Endothelial cell of umbilical vein (primary cell): ENCODE data around the gene SREBF1. TPM values are rescaled to one million over a fixed set of nuclear protein-coding genes. Genes with fewer than 3 reads are reported as not detected.

Experiments
- BruUV-seq: library from RNA; stranded (reverse); fragments of 400-500 nt; replicated peaks from 2 replicates; lab custom pipeline; 2021; lab: Mats Ljungman, UMichigan
- CTCF ChIA-PET: fragments of 300-600, 350-600 bp; sonication (Branson Sonifier 250); formaldehyde crosslinking; loops from one replicate; lab custom pipeline; 2021; ENCODE audit warnings: antibody characterized with exemption, inconsistent platforms; lab: Charles Lee
- POLR2A ChIA-PET: fragments of 300-600, 350-600 bp; sonication (Branson Sonifier 250); formaldehyde crosslinking; loops from one replicate; lab custom pipeline; 2021; ENCODE audit warnings: antibody characterized with exemption, inconsistent platforms; lab: Charles Lee
- DNase-seq: peaks from one replicate; pipeline ENCODE4 v3.0.0-alpha.2; 2011; ENCODE audit warnings: low read depth, low spot score
- FAIRE-seq: peaks from 2 replicates; lab custom pipeline; 2011; peaks lifted over from hg19 to GRCh38; lab: Jason Lieb, UNC
- H2AFZ ChIP-seq: 2 replicates; pipeline ENCODE4 v1.6.0; 2012; ENCODE audit warnings: low read depth, low read length, control low read depth, inconsistent platforms
- H3K27ac ChIP-seq: 2 replicates; pipeline ENCODE4 v1.5.1; 2011; ENCODE audit warnings: low read depth, mild to moderate bottlenecking, control low read depth, low read length, moderate library complexity; ENCODE audit not compliant: insufficient read depth
- H3K27me3 ChIP-seq, 2 experiments: 2 replicates each; pipeline versions ENCODE4 v1.6.0 to v1.6.1; 2011; ENCODE audit warnings: low read length in 2 of 2, mixed read lengths in 1 of 2; ENCODE audit not compliant: control insufficient read depth in 2 of 2, insufficient read depth in 2 of 2
- H3K36me3 ChIP-seq, 2 experiments: 2 replicates in 1 of 2; 3 replicates in 1 of 2; pipeline ENCODE4 v1.5.1; 2011; ENCODE audit warnings: low read length in 2 of 2, mild to moderate bottlenecking in 1 of 2, moderate library complexity in 1 of 2; ENCODE audit not compliant: control insufficient read depth in 2 of 2, insufficient read depth in 2 of 2; ENCODE audit errors: extremely low read depth in 1 of 2
- H3K4me1 ChIP-seq: 3 replicates; pipeline ENCODE4 v1.5.1; 2011; ENCODE audit warnings: mild to moderate bottlenecking, low read length; ENCODE audit not compliant: control insufficient read depth, insufficient read depth; ENCODE audit errors: extremely low read depth
- H3K4me2 ChIP-seq: 2 replicates; pipeline ENCODE4 v1.6.1; 2011; ENCODE audit warnings: low read length, control low read depth, mixed read lengths; ENCODE audit not compliant: insufficient read depth
- H3K4me3 ChIP-seq, 3 experiments: fragments of 200-600 bp in 1 of 3; sonication (generic), shearing (Covaris generic) in 1 of 3; replicated peaks in 1 of 3; 2 replicates each; pipeline ENCODE4 v1.5.1; 2011 to 2016; ENCODE audit warnings: control low read depth in 3 of 3, low read length in 3 of 3, mild to moderate bottlenecking in 2 of 3, inconsistent platforms in 1 of 3, low read depth in 1 of 3, moderate library complexity in 1 of 3; ENCODE audit not compliant: insufficient read depth in 1 of 3
- H3K79me2 ChIP-seq: 2 replicates; pipeline ENCODE4 v1.6.0; 2012; ENCODE audit warnings: low read length, inconsistent platforms; ENCODE audit not compliant: control insufficient read depth, insufficient read depth
- H3K9ac ChIP-seq: replicated peaks from 2 replicates; pipeline ENCODE3; 2011; ENCODE audit warnings: low read length, control low read depth; ENCODE audit not compliant: insufficient read depth; ENCODE audit errors: extremely low read depth
- H3K9me1 ChIP-seq: replicated peaks from 3 replicates; pipeline ENCODE4 v1.6.0; 2011; ENCODE audit warnings: mild to moderate bottlenecking, low read length; ENCODE audit not compliant: control insufficient read depth, insufficient read depth; ENCODE audit errors: extremely low read depth
- H3K9me3 ChIP-seq: replicated peaks from 2 replicates; pipeline ENCODE4 v1.5.1; 2012; ENCODE audit warnings: low read length, inconsistent platforms; ENCODE audit not compliant: control insufficient read depth, insufficient read depth
- H4K20me1 ChIP-seq: replicated peaks from 2 replicates; pipeline ENCODE3; 2011; ENCODE audit warnings: mild to moderate bottlenecking, low read length; ENCODE audit not compliant: control insufficient read depth, insufficient read depth; ENCODE audit errors: extremely low read depth
- EZH2 ChIP-seq: IDR thresholded peaks from 2 replicates; pipeline ENCODE4 v1.6.1; 2012; ENCODE audit warnings: borderline replicate concordance, low read depth, mild to moderate bottlenecking, moderate library complexity, low read length, inconsistent platforms; ENCODE audit not compliant: severe bottlenecking
- FOS ChIP-seq: IDR thresholded peaks from 2 replicates; pipeline ENCODE4 v1.6.1; 2011; ENCODE audit warnings: mild to moderate bottlenecking, low read length, moderate library complexity, borderline replicate concordance; ENCODE audit not compliant: insufficient read depth
- GATA2 ChIP-seq: IDR thresholded peaks from 2 replicates; pipeline ENCODE4 v1.7.0; 2011; ENCODE audit warnings: low read depth, mild to moderate bottlenecking, moderate library complexity, mixed read lengths, low read length; ENCODE audit not compliant: insufficient read length, insufficient read depth
- JUN ChIP-seq: IDR thresholded peaks from 2 replicates; pipeline ENCODE4 v1.6.1; 2011; ENCODE audit warnings: borderline replicate concordance, low read depth; ENCODE audit not compliant: insufficient read length, insufficient read depth
- MYC ChIP-seq: IDR thresholded peaks from one replicate; pipeline ENCODE4 v1.6.1; 2011; ENCODE audit warnings: mild to moderate bottlenecking, low read depth, low read length
- POLR2A ChIP-seq: IDR thresholded peaks from 2 replicates; pipeline ENCODE4 v1.6.1; 2012; ENCODE audit warnings: low read depth, mild to moderate bottlenecking, control low read depth, low read length
- POLR2AphosphoS5 ChIP-seq: IDR thresholded peaks from 2 replicates; pipeline ENCODE4 v1.6.1; 2012; ENCODE audit warnings: low read depth, mild to moderate bottlenecking, control low read depth, low read length, moderate library complexity; ENCODE audit not compliant: insufficient read depth
- dilution Hi-C: fragments of 300-500 bp; cut with MboI; formaldehyde crosslinking; loops from one replicate; pipeline ENCODE4 v1.15.0; 2019; ENCODE audit warnings: low sequenced_read_pairs; ENCODE audit not compliant: extremely low pct_ligation_motif_present
- intact Hi-C: fragments of 100-400 bp; cut with micrococcal nuclease; formaldehyde crosslinking; loops from one replicate; pipeline ENCODE4 v1.10.0; 2022
- polyA plus RNA-seq, 4 experiments: library from polyadenylated mRNA; depleted of rRNA in 3 of 4; stranded (reverse) in 3 of 4; unstranded in 1 of 4; fragments of >200 nt; gene quantifications; 2 replicates each; pipeline versions ENCODE4 v1.2.1 to v1.2.3, GENCODE V29; 2011 to 2012; ENCODE audit warnings: missing spikeins in 1 of 4
- total RNA-seq: library from RNA; stranded (reverse); gene quantifications from 2 replicates; pipeline ENCODE4 v1.2.3, GENCODE V29; 2021
- TF ChIP-seq, protein P1 (sequence below), 2 donors: IDR thresholded peaks; 1 replicate in 1 of 2; 2 replicates in 1 of 2; pipeline ENCODE4 v1.5.1; 2011; ENCODE audit warnings: low read length in 2 of 2, mild to moderate bottlenecking in 2 of 2, moderate library complexity in 2 of 2, control low read depth in 1 of 2, inconsistent platforms in 1 of 2, low read depth in 1 of 2; ENCODE audit not compliant: insufficient read depth in 1 of 2; ENCODE audit errors: extremely low read depth in 1 of 2
- TF ChIP-seq, protein P2 (sequence below): IDR thresholded peaks from 2 replicates; pipeline ENCODE4 v1.6.1; 2011; ENCODE audit not compliant: insufficient read depth, insufficient read length

SREBF1 gene
- total and polyA plus RNA-seq, 2 donors (not counting 3 experiments of a cell fraction or from before 2014, with no cell fraction given), result 50.4 to 109 TPM

DNA sequence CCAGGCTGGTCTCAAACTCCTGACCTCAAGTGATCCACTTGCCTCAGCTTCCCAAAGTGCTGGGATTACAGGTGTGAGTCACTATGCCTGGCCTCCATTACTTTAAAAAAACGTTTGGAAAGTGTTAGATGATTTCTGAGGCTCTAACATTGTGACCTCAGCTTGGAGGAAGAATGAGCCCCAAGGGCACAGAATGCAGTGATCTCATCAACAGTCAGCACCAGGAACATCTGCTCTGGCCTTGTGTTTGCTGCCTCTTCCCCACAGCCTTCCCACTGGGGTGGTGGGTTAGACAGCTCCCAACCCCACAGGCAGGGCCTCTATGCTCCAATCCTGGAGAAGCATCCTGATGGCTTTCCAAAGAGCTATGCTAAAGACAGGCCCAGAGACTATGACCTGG, 37.7 kb upstream of the SREBF1 start:
- Histone ChIP-seq H3K4me1 (peaks cover 23% of the 10 kb centered on the region), H3K27ac (no peak overlapping the region), H3K4me3 (no peak overlapping the region), H3K9ac (no peak overlapping the region), H4K20me1 (no peaks in the 10 kb centered on the region), H3K36me3 (peaks cover 0 to 2% of the 10 kb centered on the region in 2 experiments), H3K9me3 (no peaks in the 10 kb centered on the region), H3K27me3 (no peaks in the 10 kb centered on the region), H3K4me2 (no peak overlapping the region), H3K79me2 (no peaks in the 10 kb centered on the region), H2AFZ (no peak overlapping the region), H3K9me1 (no peaks in the 10 kb centered on the region)
- no peak for FAIRE-seq
- ChIA-PET POLR2A (no interaction called here), CTCF (interaction anchor here (0.9 kb wide), 1 partner anchor 63 kb away, joined by 4 read pairs; no protein-coding TSS in a partner anchor)
- intact Hi-C loops, result no loop called here
- no peak for DNase-seq
- no TSS peak for BruUV-seq
- no peak for TF ChIP-seq JUN
- TF ChIP-seq MYC, result no peak
- TF ChIP-seq, protein P1, sequence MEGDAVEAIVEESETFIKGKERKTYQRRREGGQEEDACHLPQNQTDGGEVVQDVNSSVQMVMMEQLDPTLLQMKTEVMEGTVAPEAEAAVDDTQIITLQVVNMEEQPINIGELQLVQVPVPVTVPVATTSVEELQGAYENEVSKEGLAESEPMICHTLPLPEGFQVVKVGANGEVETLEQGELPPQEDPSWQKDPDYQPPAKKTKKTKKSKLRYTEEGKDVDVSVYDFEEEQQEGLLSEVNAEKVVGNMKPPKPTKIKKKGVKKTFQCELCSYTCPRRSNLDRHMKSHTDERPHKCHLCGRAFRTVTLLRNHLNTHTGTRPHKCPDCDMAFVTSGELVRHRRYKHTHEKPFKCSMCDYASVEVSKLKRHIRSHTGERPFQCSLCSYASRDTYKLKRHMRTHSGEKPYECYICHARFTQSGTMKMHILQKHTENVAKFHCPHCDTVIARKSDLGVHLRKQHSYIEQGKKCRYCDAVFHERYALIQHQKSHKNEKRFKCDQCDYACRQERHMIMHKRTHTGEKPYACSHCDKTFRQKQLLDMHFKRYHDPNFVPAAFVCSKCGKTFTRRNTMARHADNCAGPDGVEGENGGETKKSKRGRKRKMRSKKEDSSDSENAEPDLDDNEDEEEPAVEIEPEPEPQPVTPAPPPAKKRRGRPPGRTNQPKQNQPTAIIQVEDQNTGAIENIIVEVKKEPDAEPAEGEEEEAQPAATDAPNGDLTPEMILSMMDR (IDR thresholded peaks at IDR 0.05; ENCODE audit: extremely low read depth in 1 of 2, insufficient read depth in 1 of 2, low read depth in 1 of 2, low read length in 2 of 2), result no peak
- TF ChIP-seq GATA2, result no peak
- TF ChIP-seq EZH2, result no peak
- TF ChIP-seq, protein P2, sequence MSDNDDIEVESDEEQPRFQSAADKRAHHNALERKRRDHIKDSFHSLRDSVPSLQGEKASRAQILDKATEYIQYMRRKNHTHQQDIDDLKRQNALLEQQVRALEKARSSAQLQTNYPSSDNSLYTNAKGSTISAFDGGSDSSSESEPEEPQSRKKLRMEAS, result no peak
- no peak for TF ChIP-seq POLR2AphosphoS5
- TF ChIP-seq FOS, result no peak
- TF ChIP-seq POLR2A, result no peak
- dilution Hi-C loops, result no loop called here
